ENCODE measurements around the gene ATP6V1E1.

Gene ATP6V1E1

GRCh38 chr22:17542452-17542851, 86.1 kb downstream of the ATP6V1E1 start:
- no peak for TF ChIP-seq CTCF (conservative IDR thresholded peaks at IDR 0.05)
- H3K27ac ChIP-seq = no peak overlapping the region
